NOMO-1 treated with dmso at 0.1 percent for 144 hours (cell line): ENCODE measurements around the gene KLHL3.

Experiments
- DNase-seq: peaks from one replicate; lab custom pipeline; 2025; ENCODE audit not compliant: unreplicated experiment; lab: John Stamatoyannopoulos, UW

Gene KLHL3

DNA sequence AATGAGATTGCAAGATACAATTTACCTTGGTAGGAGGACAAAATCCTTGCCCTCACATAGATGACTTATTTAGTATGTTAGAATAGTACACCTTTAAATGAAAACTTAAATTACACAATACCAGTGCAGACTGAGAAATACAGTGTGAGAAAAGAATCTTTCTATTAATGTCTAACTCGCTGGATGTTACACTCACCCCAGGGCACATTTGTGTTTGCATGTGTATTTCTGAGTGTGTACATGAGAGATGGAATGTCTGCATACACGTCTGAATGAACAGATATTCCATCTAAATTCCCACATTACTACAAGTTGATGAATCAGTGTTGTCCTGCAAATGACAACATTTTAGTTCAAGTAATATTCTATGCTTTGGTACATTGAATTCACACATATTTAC, 99.8 kb downstream of the KLHL3 start:
- DNase-seq = no peak

- no peak for DNase-seq
Observed at GRCh38 chr5:137635521-137635921, 100.4 kb downstream of the KLHL3 start.

DNA sequence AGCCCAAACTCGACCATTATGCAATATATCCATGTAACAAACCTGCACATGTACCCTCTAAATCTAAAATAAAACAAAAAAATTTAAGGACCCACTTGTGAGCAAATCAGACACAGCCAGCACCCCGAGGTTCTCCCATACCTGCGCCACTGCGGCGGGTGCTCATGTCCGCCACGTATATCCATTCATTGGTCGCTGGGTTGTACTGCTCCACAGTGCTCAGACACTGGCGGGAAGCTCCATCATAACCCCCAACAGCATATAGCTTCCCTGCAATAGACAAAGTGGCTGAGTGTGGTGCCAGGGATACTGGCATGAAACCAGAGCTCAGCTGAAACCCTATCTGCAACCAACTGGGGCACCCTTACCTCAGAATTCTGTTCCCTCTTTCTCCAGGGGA, 102.0 kb downstream of the KLHL3 start:
- no peak for DNase-seq

GRCh38 chr5:137632716-137633115, 103.2 kb downstream of the KLHL3 start:
- no peak for DNase-seq

GRCh38 chr5:137631453-137631852, 104.4 kb downstream of the KLHL3 start:
- no peak for DNase-seq

DNA sequence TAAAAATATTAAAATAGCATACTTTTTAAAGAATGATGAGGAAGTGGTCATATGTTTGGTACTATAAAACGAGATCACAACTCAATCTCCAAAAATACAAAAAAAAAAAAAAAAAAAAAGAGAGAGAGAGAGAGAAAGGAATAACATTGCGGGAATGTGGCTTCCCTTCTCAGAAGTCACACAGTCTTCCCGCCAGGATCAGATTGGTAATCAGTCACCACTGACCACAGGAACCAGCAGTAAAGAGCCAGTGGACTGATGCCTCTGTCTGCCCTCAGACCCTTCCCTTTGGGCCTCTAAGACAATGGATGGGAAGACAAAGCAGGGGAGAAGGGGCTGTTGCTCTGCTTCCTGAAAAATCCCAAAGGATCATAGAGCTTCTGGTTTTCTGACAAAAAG, 104.9 kb downstream of the KLHL3 start:
- DNase-seq = no peak

DNA sequence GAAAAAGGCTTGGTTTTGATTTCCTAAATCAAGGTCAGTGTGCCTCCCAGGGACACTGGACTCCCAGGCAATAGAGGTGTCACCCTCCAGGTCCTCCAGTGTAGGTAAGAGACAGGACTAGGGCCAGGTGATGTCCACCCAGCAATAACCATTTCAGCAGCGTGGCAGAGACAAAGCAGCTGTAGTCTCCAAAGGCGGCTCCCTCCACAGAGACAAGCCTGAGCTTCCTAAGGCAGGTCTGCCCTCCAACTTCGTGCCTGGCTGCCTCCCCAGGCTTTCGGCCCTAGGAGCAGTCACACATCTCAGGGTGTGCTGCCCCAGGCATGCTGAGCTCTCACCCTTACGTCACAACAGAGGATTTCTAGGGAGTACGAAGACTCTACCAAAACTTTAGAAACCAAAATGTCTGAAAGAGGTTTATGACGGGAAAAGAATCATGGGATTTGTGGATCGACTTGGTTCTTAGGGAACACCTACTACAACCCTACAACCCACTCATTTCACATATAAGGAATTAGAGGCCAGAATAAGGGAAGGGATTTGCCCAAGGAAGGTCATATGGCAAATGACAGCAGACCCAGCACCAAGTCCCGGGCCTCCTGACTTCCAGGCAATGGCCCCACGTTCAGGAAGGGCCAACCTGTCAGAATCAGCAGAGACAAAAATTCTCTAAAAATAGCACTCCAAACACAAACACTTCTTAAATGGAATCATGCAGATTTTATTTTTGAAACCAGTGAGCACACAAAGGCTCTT, 105.5 kb downstream of the KLHL3 start:
- DNase-seq = no peak

GRCh38 chr5:137629646-137630045, 106.2 kb downstream of the KLHL3 start:
- no peak for DNase-seq

- peak; percentile 25 for DNase-seq
Observed at GRCh38 chr5:137627706-137628105, 108.2 kb downstream of the KLHL3 start.

- no peak for DNase-seq
Observed at GRCh38 chr5:137627293-137627692, 108.6 kb downstream of the KLHL3 start.

DNA sequence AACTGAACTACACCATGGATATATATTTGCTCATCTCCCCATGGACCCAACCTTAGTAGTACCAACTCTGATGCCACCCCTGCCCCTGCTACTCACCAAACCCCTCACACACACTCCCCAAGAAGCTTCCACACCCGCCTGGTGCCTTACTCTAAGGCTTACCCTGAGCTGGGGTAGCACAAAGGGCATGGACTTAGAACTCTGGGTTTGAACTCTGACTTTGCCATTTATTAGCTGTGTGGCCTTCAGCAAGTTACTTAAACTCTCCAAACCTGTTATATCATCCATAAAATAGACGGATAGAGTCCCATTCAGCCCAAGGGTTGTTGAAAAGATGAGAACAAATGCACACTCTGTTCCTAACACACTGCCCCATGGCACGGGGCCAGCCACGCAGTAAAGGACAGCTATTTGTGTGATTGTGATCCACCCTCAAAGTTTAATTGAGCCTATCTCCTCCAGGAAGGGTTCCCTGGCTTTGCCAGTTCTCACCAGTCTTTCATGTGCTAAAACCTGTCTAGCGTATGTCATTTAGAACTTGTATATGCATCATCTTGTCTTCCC, 111.0 kb downstream of the KLHL3 start:
- DNase-seq = no peak

GRCh38 chr5:137622850-137623249, 113.0 kb downstream of the KLHL3 start:
- peak; percentile 98 for DNase-seq

- no peak for DNase-seq
Observed at GRCh38 chr5:137621861-137622823, 113.7 kb downstream of the KLHL3 start.

- no peak for DNase-seq
Observed at GRCh38 chr5:137621306-137621705, 114.6 kb downstream of the KLHL3 start.

DNA sequence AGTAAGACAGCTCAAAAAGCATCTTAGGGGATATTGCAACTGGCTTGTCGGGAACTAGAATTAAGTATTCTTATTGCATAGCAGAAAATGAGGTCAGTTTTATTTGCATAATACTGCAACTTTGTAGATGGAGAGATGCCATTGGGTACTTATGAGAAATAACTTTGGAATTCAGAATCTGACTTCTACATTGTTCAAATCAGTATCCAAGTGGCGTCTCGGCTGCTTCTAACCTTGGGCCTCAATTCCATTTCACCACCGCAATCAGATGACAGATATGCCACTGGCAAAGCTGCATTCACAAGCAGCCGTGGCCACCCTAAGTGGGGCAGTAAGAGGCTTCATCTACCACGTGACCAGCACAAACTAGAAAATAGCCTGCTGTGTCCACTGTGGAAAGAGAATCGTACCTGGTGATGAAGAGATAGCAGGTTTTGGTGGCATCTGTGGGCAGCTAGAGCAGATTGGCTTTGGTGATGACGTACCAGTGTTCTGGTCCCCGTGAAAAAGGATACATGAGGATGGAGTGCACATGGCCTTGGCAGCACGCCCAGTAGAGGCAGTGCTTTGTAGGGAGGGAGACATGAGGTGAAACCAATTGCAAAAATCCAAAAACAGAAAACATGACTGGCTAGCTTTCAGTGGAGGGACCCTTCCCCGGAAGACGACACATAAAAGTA, 116.6 kb downstream of the KLHL3 start:
- no peak for DNase-seq

GRCh38 chr5:137618476-137618875, 117.4 kb downstream of the KLHL3 start:
- no peak for DNase-seq

DNA sequence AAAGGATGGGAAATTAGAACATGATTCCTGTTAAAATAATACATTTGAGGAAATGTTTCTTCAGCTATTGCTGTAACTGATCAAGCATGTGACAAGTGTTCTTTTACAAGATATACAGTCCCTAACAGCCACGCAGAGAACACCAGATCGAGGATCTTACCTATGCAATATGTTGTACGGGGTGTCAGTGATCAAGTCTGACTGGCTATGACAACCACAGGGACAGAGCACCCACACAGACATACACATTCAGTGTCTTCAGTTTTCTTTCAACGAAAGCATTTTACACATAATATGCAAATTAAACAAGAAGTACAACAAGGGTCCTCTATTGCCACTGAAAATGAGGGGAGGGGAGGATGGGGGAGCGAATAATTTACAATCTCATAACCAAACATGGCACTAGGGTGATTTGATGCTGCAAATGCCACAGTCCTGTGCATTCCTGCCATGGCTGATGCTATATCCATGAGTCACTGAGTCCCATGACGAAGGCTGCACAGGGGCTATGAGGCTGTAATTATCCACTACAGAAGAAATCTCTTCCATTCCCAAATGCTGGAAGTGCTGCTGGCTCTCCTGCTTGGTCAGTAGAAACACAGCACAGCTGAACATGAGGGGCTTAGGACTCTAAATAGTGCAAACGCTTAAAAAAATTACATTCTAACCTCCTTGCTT, 118.2 kb downstream of the KLHL3 start:
- no peak for DNase-seq

GRCh38 chr5:137616046-137616445, 119.8 kb downstream of the KLHL3 start:
- no peak for DNase-seq

GRCh38 chr5:137615171-137615775, 120.6 kb downstream of the KLHL3 start:
- DNase-seq = no peak

DNA sequence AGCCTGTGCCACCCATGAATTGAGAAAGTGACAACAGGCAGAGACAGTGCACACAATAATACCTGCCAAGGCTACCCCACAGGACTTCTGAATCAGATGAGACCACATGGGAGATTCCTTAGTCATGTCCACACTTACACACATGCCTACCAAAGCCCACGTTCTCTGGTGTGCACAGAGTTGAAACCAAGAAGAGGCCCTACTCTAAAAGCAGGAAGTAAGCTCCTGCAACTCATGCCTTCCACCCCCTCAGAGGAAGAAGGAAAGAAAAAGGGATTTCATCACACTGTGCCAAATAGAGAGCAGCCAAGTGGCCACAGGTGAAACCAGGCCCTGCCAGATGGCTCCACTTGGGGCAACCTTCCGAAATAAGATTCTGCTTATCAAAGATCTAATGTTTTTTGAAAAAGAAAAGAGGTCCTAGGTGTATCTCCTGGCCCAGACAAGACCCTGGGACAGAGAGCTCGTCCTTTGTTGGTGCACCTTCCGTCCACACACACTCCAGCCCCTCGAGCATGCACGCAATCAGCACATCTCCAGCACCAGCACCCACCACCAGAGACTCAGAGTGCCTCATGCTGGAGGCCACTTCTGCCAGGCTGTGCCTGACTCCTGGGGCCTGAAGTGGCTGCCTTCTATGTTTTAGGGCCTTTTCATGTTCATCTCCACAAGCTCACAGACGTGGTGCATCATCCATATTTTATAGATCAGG, 122.2 kb downstream of the KLHL3 start:
- DNase-seq = peak; percentile 93
